Osteoblast (primary cell): ENCODE data around the gene GPC5. TPM values are rescaled to one million over a fixed set of nuclear protein-coding genes. Genes with fewer than 3 reads are reported as not detected.

Experiments
- DNase-seq: peaks from one replicate; pipeline ENCODE4 v3.0.0; 2011; ENCODE audit warnings: low spot score, mixed read lengths; ENCODE audit not compliant: insufficient read length; ENCODE audit errors: missing footprints
- H2AFZ ChIP-seq: 2 replicates; pipeline ENCODE4 v1.6.0; 2011; ENCODE audit warnings: mild to moderate bottlenecking, low read length
- H3K27ac ChIP-seq: 2 replicates; pipeline ENCODE4 v1.5.1; 2011; ENCODE audit warnings: mild to moderate bottlenecking, low read depth, low read length, moderate library complexity
- H3K27me3 ChIP-seq: 2 replicates; pipeline ENCODE4 v1.6.0; 2012; ENCODE audit warnings: mild to moderate bottlenecking, control low read depth, inconsistent platforms, low read length, moderate library complexity; ENCODE audit not compliant: insufficient read depth
- H3K36me3 ChIP-seq: 2 replicates; pipeline ENCODE4 v1.5.1; 2011; ENCODE audit warnings: mild to moderate bottlenecking, low read length, control low read depth, moderate library complexity; ENCODE audit not compliant: insufficient read depth
- H3K4me1 ChIP-seq: 2 replicates; pipeline ENCODE4 v1.5.1; 2011; ENCODE audit warnings: mild to moderate bottlenecking, low read length, control low read depth, moderate library complexity; ENCODE audit not compliant: insufficient read depth
- H3K4me2 ChIP-seq: 2 replicates; pipeline ENCODE4 v1.6.0; 2011; ENCODE audit warnings: mild to moderate bottlenecking, low read length; ENCODE audit not compliant: insufficient read depth
- H3K4me3 ChIP-seq: fragments of 200-600 bp; sonication (generic); 3 replicates; pipeline ENCODE4 v1.5.1; 2012; ENCODE audit warnings: mild to moderate bottlenecking, low read length, inconsistent platforms; ENCODE audit not compliant: insufficient read depth
- H3K79me2 ChIP-seq: 2 replicates; pipeline ENCODE4 v1.6.0; 2012; ENCODE audit warnings: mild to moderate bottlenecking, low read length, control low read depth, inconsistent platforms; ENCODE audit not compliant: insufficient read depth
- H3K9me3 ChIP-seq: 2 replicates; pipeline ENCODE4 v1.5.1; 2011; ENCODE audit warnings: low read depth, low read length, control low read depth
- H4K20me1 ChIP-seq: 2 replicates; pipeline ENCODE4 v1.6.0; 2012; ENCODE audit warnings: mild to moderate bottlenecking, low read length, control low read depth; ENCODE audit not compliant: insufficient read depth
- CTCF ChIP-seq: IDR thresholded peaks from 2 replicates; pipeline ENCODE4 v1.5.1; 2011; ENCODE audit warnings: mild to moderate bottlenecking, low read depth, low read length, moderate library complexity; ENCODE audit errors: extremely low read depth
- total RNA-seq: library from RNA; depleted of rRNA; stranded (reverse); fragments of >200 nt; gene quantifications from 2 replicates; pipeline ENCODE4 v1.2.3, GENCODE V29; 2012

Gene GPC5
- total RNA-seq, 1 donor = 0.36 TPM

GRCh38 chr13:91601273-91601672 is 202.9 kb downstream of the GPC5 start:
- Histone ChIP-seq H3K27ac (no peak overlapping the region), H3K79me2 (no peaks in the 10 kb centered on the region), H3K9me3 (no peaks in the 10 kb centered on the region), H4K20me1 (no peaks in the 10 kb centered on the region), H3K4me2 (no peak overlapping the region), H3K36me3 (no peaks in the 10 kb centered on the region), H3K4me1 (no peaks in the 10 kb centered on the region), H3K4me3 (no peak overlapping the region), H2AFZ (no peak overlapping the region), H3K27me3 (no peaks in the 10 kb centered on the region)
- no peak for DNase-seq
- TF ChIP-seq CTCF = no peak

GRCh38 chr13:91601807-91602206 is 203.4 kb downstream of the GPC5 start:
- TF ChIP-seq CTCF = no peak
- Histone ChIP-seq H3K4me2 (no peak overlapping the region), H4K20me1 (no peaks in the 10 kb centered on the region), H3K27me3 (no peaks in the 10 kb centered on the region), H3K4me1 (no peaks in the 10 kb centered on the region), H3K36me3 (no peaks in the 10 kb centered on the region), H2AFZ (no peak overlapping the region), H3K79me2 (no peaks in the 10 kb centered on the region), H3K9me3 (no peaks in the 10 kb centered on the region), H3K27ac (no peak overlapping the region), H3K4me3 (no peak overlapping the region)
- no peak for DNase-seq

- Histone ChIP-seq H3K9me3 (peaks cover 2% of the 10 kb centered on the region), H3K79me2 (no peaks in the 10 kb centered on the region), H3K4me3 (no peak overlapping the region), H4K20me1 (no peaks in the 10 kb centered on the region), H2AFZ (no peak overlapping the region), H3K27ac (no peak overlapping the region), H3K27me3 (no peaks in the 10 kb centered on the region), H3K36me3 (no peaks in the 10 kb centered on the region), H3K4me1 (no peaks in the 10 kb centered on the region), H3K4me2 (no peak overlapping the region)
- no peak for TF ChIP-seq CTCF
- no peak for DNase-seq
These were observed 210.9 kb downstream of the GPC5 start for GRCh38 chr13:91609353-91609752.

DNA sequence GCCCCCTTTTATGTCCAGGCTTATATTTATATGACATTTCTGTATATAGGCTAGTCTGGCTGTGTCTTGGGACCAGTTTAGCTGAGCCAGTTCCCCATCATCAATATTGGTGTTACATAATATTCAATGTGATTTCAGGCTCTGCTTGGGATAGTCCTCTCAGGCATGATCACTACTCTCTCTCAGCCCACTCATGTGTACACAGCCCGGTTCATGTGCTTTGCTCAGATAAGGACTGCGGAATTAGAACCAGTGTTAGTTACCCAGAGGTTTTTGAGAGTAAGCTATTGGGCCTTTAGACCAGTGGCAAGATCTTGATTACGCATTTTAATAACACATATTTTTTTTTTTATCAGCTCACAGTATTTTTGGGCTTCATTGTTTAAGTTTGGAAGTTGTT is 219.9 kb downstream of the GPC5 start:
- no peak for DNase-seq

More for the DNA sequence above, 219.9 kb downstream of the GPC5 start:
- H4K20me1 ChIP-seq = no peaks in the 10 kb centered on the region
- TF ChIP-seq CTCF = no peak
- H3K36me3 ChIP-seq = no peaks in the 10 kb centered on the region
- no peak overlapping the region for H2AFZ ChIP-seq
- no peak overlapping the region for H3K4me3 ChIP-seq
- H3K4me1 ChIP-seq = no peaks in the 10 kb centered on the region
- no peak overlapping the region for H3K27ac ChIP-seq
- no peaks in the 10 kb centered on the region for H3K27me3 ChIP-seq
- no peak overlapping the region for H3K4me2 ChIP-seq
- no peaks in the 10 kb centered on the region for H3K9me3 ChIP-seq
- H3K79me2 ChIP-seq = no peaks in the 10 kb centered on the region
